SKM-1 (cell line): ENCODE measurements around the gene SAPCD2.

ENCODE experiments used
- DNase-seq: peaks from one replicate; lab custom pipeline; 2025; ENCODE audit not compliant: unreplicated experiment; lab: John Stamatoyannopoulos, UW

SAPCD2 gene

GRCh38 chr9:137019891-137020683, 50.3 kb downstream of the SAPCD2 start:
- DNase-seq = no peak

- no peak for DNase-seq
Measured at GRCh38 chr9:137018761-137019559, 51.4 kb downstream of the SAPCD2 start.

- no peak for DNase-seq
Measured at GRCh38 chr9:137017791-137018497, 52.4 kb downstream of the SAPCD2 start.

- DNase-seq = no peak
Measured at GRCh38 chr9:137017071-137017470, 53.3 kb downstream of the SAPCD2 start.

GRCh38 chr9:137016436-137016835, 53.9 kb downstream of the SAPCD2 start:
- no peak for DNase-seq

GRCh38 chr9:137015976-137016375, 54.4 kb downstream of the SAPCD2 start:
- no peak for DNase-seq

GRCh38 chr9:137015540-137015930, 54.8 kb downstream of the SAPCD2 start:
- no peak for DNase-seq

GRCh38 chr9:137014776-137015539, 55.4 kb downstream of the SAPCD2 start:
- no peak for DNase-seq

GRCh38 chr9:137014166-137014565, 56.2 kb downstream of the SAPCD2 start:
- DNase-seq = no peak

GRCh38 chr9:137013571-137013940, 56.8 kb downstream of the SAPCD2 start:
- DNase-seq = no peak

GRCh38 chr9:137012694-137013570, 57.4 kb downstream of the SAPCD2 start:
- DNase-seq = no peak
